Caco-2 (cell line): ENCODE results near the gene VDR. TPM values are rescaled to one million over a fixed set of nuclear protein-coding genes. Genes with fewer than 3 reads are reported as not detected.

ENCODE experiments used
- BruUV-seq: library from RNA; stranded (reverse); fragments of 400-500 nt; replicated peaks from 2 replicates; lab custom pipeline; 2021; lab: Mats Ljungman, UMichigan
- CTCF ChIA-PET: fragments of 300-600 bp; sonication (Branson Sonifier 250); formaldehyde crosslinking; loops from one replicate; lab custom pipeline; 2022; ENCODE audit warnings: antibody characterized with exemption; lab: Charles Lee
- POLR2A ChIA-PET: fragments of 300-600 bp; sonication (Branson Sonifier 250); formaldehyde crosslinking; loops from one replicate; lab custom pipeline; 2022; ENCODE audit warnings: antibody characterized with exemption; lab: Charles Lee
- DNase-seq, 2 experiments: peaks; one replicate each; pipeline versions ENCODE4 v3.0.0 to v3.0.0-alpha.2; 2020 to 2022
- H3K27me3 ChIP-seq: replicated peaks from 2 replicates; pipeline ENCODE4 v1.6.0; 2011; ENCODE audit warnings: low read length; ENCODE audit not compliant: control insufficient read depth, insufficient read depth
- H3K36me3 ChIP-seq: 2 replicates; pipeline ENCODE4 v1.5.1; 2011; ENCODE audit warnings: low read length; ENCODE audit not compliant: control insufficient read depth, insufficient read depth
- H3K4me1 ChIP-seq: fragments of 250-450 bp; sonication (Bioruptor Pico); 2 replicates; pipeline ENCODE4 v1.5.1; 2020; ENCODE audit warnings: mild to moderate bottlenecking
- H3K4me3 ChIP-seq: 2 replicates; pipeline ENCODE4 v1.5.1; 2011; ENCODE audit warnings: low read depth, mild to moderate bottlenecking, control low read depth, low read length
- H3K9me3 ChIP-seq: fragments of 250-450 bp; sonication (Bioruptor Pico); 2 replicates; pipeline ENCODE4 v1.5.1; 2020; ENCODE audit warnings: mild to moderate bottlenecking, moderate library complexity
- H3K27ac Mint-ChIP-seq: one replicate; pipeline ENCODE4 v1.8.0; 2022; ENCODE audit warnings: mixed read lengths; ENCODE audit not compliant: unreplicated experiment
- H3K27me3 Mint-ChIP-seq: one replicate; pipeline ENCODE4 v1.8.0; 2022; ENCODE audit warnings: mixed read lengths; ENCODE audit not compliant: insufficient read depth, unreplicated experiment
- H3K36me3 Mint-ChIP-seq: one replicate; pipeline ENCODE4 v1.8.0; 2022; ENCODE audit warnings: mild to moderate bottlenecking, mixed read lengths; ENCODE audit not compliant: insufficient read depth, unreplicated experiment
- H3K4me1 Mint-ChIP-seq: one replicate; pipeline ENCODE4 v1.8.0; 2022; ENCODE audit warnings: low read depth, mixed read lengths; ENCODE audit not compliant: unreplicated experiment
- H3K4me3 Mint-ChIP-seq: one replicate; pipeline ENCODE4 v1.8.0; 2022; ENCODE audit warnings: mild to moderate bottlenecking, moderate library complexity, mixed read lengths; ENCODE audit not compliant: unreplicated experiment
- H3K9me3 Mint-ChIP-seq: one replicate; pipeline ENCODE4 v1.8.0; 2022; ENCODE audit warnings: mixed read lengths; ENCODE audit not compliant: unreplicated experiment
- CTCF ChIP-seq, 2 experiments: fragments of 200-600 bp in 1 of 2; IDR thresholded peaks; 1 replicate in 1 of 2; 2 replicates in 1 of 2; pipeline versions ENCODE4 v1.5.1 to v1.8.0; 2011 to 2022; ENCODE audit warnings: antibody characterized with exemption in 1 of 2, control low read depth in 1 of 2, inconsistent platforms in 1 of 2, low read depth in 1 of 2, low read length in 1 of 2, mild to moderate bottlenecking in 1 of 2, moderate library complexity in 1 of 2; ENCODE audit not compliant: insufficient read depth in 1 of 2, severe bottlenecking in 1 of 2, unreplicated experiment in 1 of 2
- intact Hi-C: fragments of 100-400 bp; cut with micrococcal nuclease; formaldehyde crosslinking; loops from one replicate; pipeline ENCODE4 v1.10.0; 2022; ENCODE audit not compliant: unreplicated experiment
- total RNA-seq: library from RNA; stranded (reverse); gene quantifications from 2 replicates; pipeline ENCODE4 v1.2.3, GENCODE V29; 2022

VDR gene
- total RNA-seq, 1 experiment from 2014 or later: 15.4 TPM

GRCh38 chr12:47808574-47809365, 96.0 kb downstream of the VDR start:
- intact Hi-C loops: no loop called here
- no peak overlapping the region for H3K4me3 Mint-ChIP-seq
- ChIA-PET POLR2A (interaction anchor here (1.5 kb wide), 1 partner anchor 12 kb away, joined by 3 read pairs; no protein-coding TSS in a partner anchor), CTCF (interaction anchor here (0.7 to 3.3 kb wide), 3 partner anchors 11 to 33 kb away, joined by 4 to 21 read pairs (median 7); no protein-coding TSS in a partner anchor)
- Histone ChIP-seq H3K9me3 (no peaks in the 10 kb centered on the region), H3K36me3 (no peaks in the 10 kb centered on the region; the same call in 1 of the 2 replicates), H3K4me3 (no peak overlapping the region), H3K4me1 (peaks cover 18% of the 10 kb centered on the region), H3K27me3 (no peaks in the 10 kb centered on the region)
- TF ChIP-seq CTCF (IDR thresholded peaks at IDR 0.05; ENCODE audit: insufficient read depth in 1 of 2, low read depth in 1 of 2, low read length in 1 of 2, severe bottlenecking in 1 of 2, unreplicated experiment in 1 of 2): no peak
- peaks cover 9% of the 10 kb centered on the region for H3K4me1 Mint-ChIP-seq
- peaks cover 9% of the 10 kb centered on the region for H3K36me3 Mint-ChIP-seq
- no peak overlapping the region for H3K27ac Mint-ChIP-seq
- no peaks in the 10 kb centered on the region for H3K9me3 Mint-ChIP-seq
- no peak for DNase-seq
- no peaks in the 10 kb centered on the region for H3K27me3 Mint-ChIP-seq
- BruUV-seq: no TSS peak

- intact Hi-C loops: no loop called here
- no peak overlapping the region for H3K27ac Mint-ChIP-seq
- no peaks in the 10 kb centered on the region for H3K9me3 ChIP-seq
- ChIA-PET POLR2A (interaction anchor here (1.5 kb wide), 1 partner anchor 13 kb away, joined by 3 read pairs; no protein-coding TSS in a partner anchor), CTCF (interaction anchor here (0.7 to 3.3 kb wide), 4 partner anchors 11 to 33 kb away, joined by 3 to 21 read pairs (median 6); no protein-coding TSS in a partner anchor)
- H3K27me3 ChIP-seq: no peaks in the 10 kb centered on the region
- H3K4me3 Mint-ChIP-seq: no peak overlapping the region
- H3K36me3 Mint-ChIP-seq: peaks cover 9% of the 10 kb centered on the region
- H3K9me3 Mint-ChIP-seq: no peaks in the 10 kb centered on the region
- BruUV-seq: no TSS peak
- no peaks in the 10 kb centered on the region for H3K27me3 Mint-ChIP-seq
- TF ChIP-seq CTCF (IDR thresholded peaks at IDR 0.05; ENCODE audit: insufficient read depth in 1 of 2, low read depth in 1 of 2, low read length in 1 of 2, severe bottlenecking in 1 of 2, unreplicated experiment in 1 of 2): no peak
- H3K36me3 ChIP-seq: no peaks in the 10 kb centered on the region; the same call in 1 of the 2 replicates
- H3K4me3 ChIP-seq: no peak overlapping the region
- H3K4me1 ChIP-seq: peaks cover 18% of the 10 kb centered on the region
- peaks cover 9% of the 10 kb centered on the region for H3K4me1 Mint-ChIP-seq
- DNase-seq: no peak
These were observed 96.7 kb downstream of the VDR start for GRCh38 chr12:47808050-47808449.

- no peak for TF ChIP-seq CTCF (IDR thresholded peaks at IDR 0.05; ENCODE audit: insufficient read depth in 1 of 2, low read depth in 1 of 2, low read length in 1 of 2, severe bottlenecking in 1 of 2, unreplicated experiment in 1 of 2)
- H3K9me3 Mint-ChIP-seq: no peaks in the 10 kb centered on the region
- H3K4me3 Mint-ChIP-seq: no peak overlapping the region
- ChIA-PET CTCF (interaction anchor here (0.7 to 3.3 kb wide), 4 partner anchors 10 to 31 kb away, joined by 3 to 21 read pairs (median 5); partner anchors contain the start of gene HDAC7), POLR2A (interaction anchor here (1.5 kb wide), 1 partner anchor 13 kb away, joined by 3 read pairs; no protein-coding TSS in a partner anchor)
- no peak for DNase-seq
- no peaks in the 10 kb centered on the region for H3K27me3 ChIP-seq
- H3K27ac Mint-ChIP-seq: no peak overlapping the region
- H3K9me3 ChIP-seq: no peaks in the 10 kb centered on the region
- H3K4me1 ChIP-seq: peaks cover 14% of the 10 kb centered on the region
- peaks cover 16% of the 10 kb centered on the region for H3K36me3 Mint-ChIP-seq
- H3K4me1 Mint-ChIP-seq: peaks cover 9% of the 10 kb centered on the region
- H3K4me3 ChIP-seq: no peak overlapping the region
- no TSS peak for BruUV-seq
- H3K36me3 ChIP-seq: no peaks in the 10 kb centered on the region; the same call in 1 of the 2 replicates
- intact Hi-C loops: no loop called here
- no peaks in the 10 kb centered on the region for H3K27me3 Mint-ChIP-seq
These were observed 97.5 kb downstream of the VDR start for GRCh38 chr12:47807338-47807737.
